Stimulated activated CD4-positive, alpha-beta T cell treated with anti-CD3 and anti-CD28 coated beads, TNF-alpha, amount 100 ng/mL, for 48 hours (primary cell): ENCODE measurements around the gene OR52K1.
"Not testable (repeated sequence)": the region's sequence is repeated elsewhere in the genome, so short reads cannot be mapped to it uniquely, and the experiment has no call there.

ENCODE experiments used
- DNase-seq, 3 donors: peaks; one replicate each; pipeline ENCODE4 v3.0.0-alpha.2; 2020; ENCODE audit warnings: low read depth in 3 of 3

The OR52K1 gene

GRCh38 chr11:4482445-4482844 lies at the start of gene OR52K1:
TSS of gene OR52K1 (plus strand) at chr11:4482646. CDS start at chr11:4488901, 6,255 bp downstream.
- DNase-seq, result no peak

DNA sequence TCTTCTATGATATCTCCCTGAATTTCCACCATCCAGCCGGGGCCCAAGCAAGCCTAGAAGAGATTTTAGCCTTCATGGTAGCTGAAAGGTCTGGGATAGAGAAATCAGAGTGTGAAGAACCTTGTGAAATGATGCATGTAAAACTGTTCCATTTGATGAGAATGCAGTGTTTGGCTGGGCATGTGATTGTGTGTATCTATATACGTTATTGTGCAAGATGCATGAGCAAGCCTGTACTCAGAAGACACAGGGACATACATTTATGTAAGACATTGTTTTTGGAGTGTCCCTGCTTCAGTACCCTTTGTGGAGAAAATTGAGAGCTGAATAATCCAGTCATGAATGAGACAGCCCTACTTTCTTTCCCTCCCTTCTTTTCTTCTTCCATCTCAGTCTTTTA lies 48.6 kb upstream of the OR52K1 start:
- DNase-seq, result no peak

DNA sequence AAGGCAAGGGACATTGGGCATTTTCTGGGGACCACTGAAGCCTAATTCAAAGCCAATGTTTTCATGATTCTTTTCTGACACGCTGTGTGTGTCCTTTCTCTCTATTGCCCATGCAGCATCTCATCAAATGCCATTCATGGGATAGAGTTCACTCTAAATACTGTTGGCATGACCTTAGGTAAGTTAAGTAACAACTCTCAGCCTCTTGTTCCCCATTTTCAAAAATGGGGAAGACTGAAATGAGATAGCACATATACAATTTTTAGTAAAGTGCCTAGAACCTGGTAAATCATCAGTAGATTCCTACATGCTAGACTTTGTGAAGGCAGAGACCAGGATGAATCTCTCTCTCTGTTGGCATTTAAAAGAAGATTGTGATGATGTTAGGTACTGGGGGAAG lies 46.0 kb upstream of the OR52K1 start:
- DNase-seq, result no peak

DNA sequence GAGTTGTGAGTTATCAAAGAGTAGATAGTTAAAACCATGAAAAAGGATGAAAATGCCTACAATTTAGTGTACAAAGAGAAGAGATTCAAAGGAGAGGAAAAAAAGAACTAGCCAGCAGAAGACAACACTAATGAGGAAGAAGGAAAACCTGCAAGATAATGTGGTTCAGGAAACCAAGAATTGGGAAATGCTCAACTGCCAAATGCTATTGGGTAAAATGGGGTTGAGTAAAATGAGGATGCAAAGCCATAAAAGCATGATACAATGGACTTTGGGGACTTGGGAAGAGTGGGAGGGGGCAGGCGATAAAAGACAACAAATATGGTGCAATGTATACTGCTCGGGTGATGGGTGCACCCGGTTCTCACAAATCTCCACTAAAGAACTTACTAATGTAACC lies 40.9 kb upstream of the OR52K1 start:
- DNase-seq, result no peak

- DNase-seq, result no peak
These were observed 39.1 kb upstream of the OR52K1 start for GRCh38 chr11:4443232-4443891.

DNA sequence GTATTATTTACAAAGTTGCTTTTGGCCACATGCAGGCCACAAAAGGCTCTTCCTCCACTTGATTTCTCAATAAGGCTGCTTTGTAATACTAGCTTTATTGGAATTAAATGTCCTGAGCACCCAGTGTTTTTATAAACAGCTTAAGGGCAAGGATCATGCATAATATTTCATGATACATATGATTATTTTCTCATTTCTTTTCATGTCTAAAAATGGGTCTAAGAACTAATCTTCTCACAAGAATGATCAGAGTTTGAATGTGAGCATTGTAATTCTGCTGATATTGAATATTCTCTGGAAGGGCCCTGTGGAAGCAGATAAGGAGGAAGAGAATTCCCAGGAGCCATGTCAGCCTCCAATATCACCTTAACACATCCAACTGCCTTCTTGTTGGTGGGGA lies 33.5 kb upstream of the OR52K1 start, which contains the start of gene OR52K2:
Gene OR52K2 (plus strand): TSS at position 301 of the 400 bp plus-strand sequence. CDS start 45 bp downstream, at position 346.
- no peak for DNase-seq

DNA sequence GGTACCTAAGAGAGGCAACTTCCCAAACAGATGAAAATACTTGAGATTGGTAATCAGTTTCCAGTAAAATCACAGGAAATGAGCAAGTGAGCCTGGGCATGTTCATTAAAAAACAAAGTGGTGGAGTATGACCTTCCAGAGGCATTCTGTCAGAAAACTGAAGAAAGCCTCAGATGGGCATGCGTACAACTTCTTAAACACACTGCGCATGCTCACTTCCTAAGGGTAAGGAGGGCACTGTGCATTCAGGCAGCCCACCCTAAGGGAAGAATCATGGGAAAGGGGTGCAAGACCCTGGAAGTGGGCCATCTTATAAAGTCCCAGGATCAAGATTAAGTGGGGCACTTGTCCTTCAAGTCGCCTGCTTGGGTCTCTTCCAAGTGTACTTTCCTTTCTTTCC lies 29.3 kb upstream of the OR52K1 start:
- no peak for DNase-seq

GRCh38 chr11:4454021-4454420 lies 28.4 kb upstream of the OR52K1 start:
- DNase-seq, result no peak

- DNase-seq, result no peak
These were observed 27.0 kb upstream of the OR52K1 start for GRCh38 chr11:4455419-4455818.

DNA sequence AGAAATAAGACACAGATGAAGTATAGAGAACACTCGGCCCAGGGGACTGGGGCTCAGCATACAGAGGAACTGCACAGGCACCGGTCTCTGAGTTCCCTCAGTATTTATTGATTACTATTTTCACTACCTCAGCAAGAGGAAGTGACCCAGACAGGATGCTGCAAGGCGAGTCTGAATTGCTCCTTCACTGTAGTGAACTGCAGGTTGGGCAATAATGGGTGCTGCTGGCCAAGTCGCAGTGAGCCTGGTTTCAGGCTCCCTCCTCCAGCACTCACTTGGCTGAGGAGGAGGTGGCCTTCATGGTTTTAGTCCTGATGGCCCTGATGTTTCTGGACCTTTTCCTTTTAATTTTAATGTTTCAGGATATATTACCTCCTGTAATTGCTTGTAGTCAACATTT lies 22.9 kb upstream of the OR52K1 start:
- DNase-seq, result no peak

GRCh38 chr11:4460151-4460550 lies 22.3 kb upstream of the OR52K1 start:
- DNase-seq, result no peak

DNA sequence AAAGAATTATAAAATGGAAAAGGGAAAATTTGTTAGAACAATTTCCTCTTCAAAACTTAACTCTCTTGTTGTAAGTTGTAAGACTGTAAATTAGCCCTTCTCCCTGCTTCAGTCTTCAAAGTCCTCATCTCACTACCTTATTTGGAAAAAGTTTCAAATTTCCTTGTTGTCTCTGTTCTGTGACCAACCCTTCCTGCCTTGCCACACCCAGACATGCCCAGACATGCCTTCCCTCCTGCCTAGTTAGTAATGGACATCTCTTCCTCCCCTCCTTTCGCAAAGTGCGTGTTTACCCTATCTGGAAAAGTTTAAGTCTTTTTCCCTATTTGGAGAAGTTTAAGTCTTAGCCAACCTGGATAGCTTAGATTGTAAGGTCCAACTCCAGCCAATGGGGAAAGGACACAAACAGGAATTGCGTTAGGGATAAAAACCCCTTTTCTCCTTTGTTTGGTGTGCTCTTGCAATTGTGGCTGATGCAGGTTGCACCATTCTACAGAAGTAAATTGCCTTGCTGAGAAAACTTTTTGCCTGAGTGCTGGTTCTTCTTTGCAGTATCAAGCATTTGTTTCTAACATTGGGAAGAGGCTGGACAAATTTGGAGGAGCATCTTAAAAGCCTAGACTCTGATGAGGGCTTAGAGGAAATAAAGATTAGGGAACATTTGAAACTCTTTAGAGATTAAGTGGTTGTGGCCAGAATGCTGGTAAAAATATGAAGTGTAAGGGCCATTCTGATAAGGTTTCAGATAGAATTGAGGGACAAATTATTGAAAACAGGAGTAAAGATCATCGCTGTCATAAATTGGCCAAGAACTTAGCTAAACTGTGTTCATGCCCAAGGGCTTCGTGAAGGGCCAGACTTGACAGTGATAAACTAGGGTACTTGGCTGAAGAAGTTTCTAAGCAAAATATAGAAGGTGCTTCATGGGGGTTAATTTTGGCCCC lies 18.0 kb upstream of the OR52K1 start:
- DNase-seq, result no peak

- DNase-seq, result no peak
These were observed 17.0 kb upstream of the OR52K1 start for GRCh38 chr11:4465407-4465806.

DNA sequence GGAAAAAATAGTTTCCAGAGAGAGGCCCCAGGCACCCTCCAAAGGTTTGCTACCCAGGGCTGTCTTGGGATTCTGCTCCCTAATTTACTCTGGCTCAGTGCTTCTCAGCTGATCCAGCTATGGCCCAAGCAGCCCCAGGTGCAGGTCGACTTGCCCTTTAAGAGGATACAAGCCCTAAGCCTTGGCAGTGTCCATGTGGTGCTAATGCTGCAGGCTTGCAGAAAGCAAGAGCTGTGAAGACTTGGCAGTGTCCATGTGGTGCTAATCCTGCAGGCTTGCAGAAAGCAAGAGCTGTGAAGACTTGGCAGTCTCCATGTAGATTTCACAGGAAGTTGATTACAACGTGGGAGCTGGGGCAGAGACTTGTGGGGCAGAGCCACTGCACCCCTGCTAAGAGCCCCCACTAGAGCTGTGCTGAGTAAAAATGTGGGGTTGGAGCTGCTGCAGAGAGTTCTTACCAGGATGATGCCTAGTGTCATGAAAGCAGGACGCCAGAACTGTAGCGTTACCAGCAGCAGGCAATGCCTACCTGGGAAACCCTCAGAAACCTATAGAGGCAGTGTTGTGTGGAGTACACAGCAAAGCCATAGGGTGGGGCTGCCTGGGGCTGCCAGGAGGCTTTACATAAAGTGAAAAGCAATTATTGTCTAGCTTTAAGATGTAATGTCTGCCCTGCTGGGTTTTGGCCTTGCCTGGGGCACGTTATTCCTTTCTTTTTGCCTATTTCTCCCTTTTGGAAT lies 16.1 kb upstream of the OR52K1 start:
- DNase-seq, result no peak

GRCh38 chr11:4466871-4467442 lies 15.5 kb upstream of the OR52K1 start:
- no peak for DNase-seq

- no peak for DNase-seq
These were observed 14.4 kb upstream of the OR52K1 start for GRCh38 chr11:4467811-4468606.

GRCh38 chr11:4479644-4480043 lies 2.8 kb upstream of the OR52K1 start:
- no peak for DNase-seq

- no peak for DNase-seq
These were observed 1.7 kb upstream of the OR52K1 start for GRCh38 chr11:4480577-4481239.

- no peak for DNase-seq
These were observed 1.2 kb upstream of the OR52K1 start for GRCh38 chr11:4481240-4481582.

GRCh38 chr11:4484310-4484709 lies 1.9 kb downstream of the OR52K1 start:
- no peak for DNase-seq

GRCh38 chr11:4491405-4491804 lies 9.0 kb downstream of the OR52K1 start:
- DNase-seq, result not testable (repeated sequence)
